ENCODE measurements around the gene ANAPC13.

- TF ChIP-seq, protein P1, sequence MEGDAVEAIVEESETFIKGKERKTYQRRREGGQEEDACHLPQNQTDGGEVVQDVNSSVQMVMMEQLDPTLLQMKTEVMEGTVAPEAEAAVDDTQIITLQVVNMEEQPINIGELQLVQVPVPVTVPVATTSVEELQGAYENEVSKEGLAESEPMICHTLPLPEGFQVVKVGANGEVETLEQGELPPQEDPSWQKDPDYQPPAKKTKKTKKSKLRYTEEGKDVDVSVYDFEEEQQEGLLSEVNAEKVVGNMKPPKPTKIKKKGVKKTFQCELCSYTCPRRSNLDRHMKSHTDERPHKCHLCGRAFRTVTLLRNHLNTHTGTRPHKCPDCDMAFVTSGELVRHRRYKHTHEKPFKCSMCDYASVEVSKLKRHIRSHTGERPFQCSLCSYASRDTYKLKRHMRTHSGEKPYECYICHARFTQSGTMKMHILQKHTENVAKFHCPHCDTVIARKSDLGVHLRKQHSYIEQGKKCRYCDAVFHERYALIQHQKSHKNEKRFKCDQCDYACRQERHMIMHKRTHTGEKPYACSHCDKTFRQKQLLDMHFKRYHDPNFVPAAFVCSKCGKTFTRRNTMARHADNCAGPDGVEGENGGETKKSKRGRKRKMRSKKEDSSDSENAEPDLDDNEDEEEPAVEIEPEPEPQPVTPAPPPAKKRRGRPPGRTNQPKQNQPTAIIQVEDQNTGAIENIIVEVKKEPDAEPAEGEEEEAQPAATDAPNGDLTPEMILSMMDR (IDR thresholded peaks at IDR 0.05), result no peak
- peak; percentile 4 for TF ChIP-seq POLR2AphosphoS5 (IDR thresholded peaks at IDR 0.05)
Observed at GRCh38 chr3:134485075-134485717, 589 bp downstream of the ANAPC13 start.

Measured in prostate gland (tissue), 2 donors.